GM11168 (cell line): ENCODE data around the gene PACSIN3.
"Not testable (repeated sequence)": the region's sequence is repeated elsewhere in the genome, so short reads cannot be mapped to it uniquely, and the experiment has no call there.

Experiments used
- in situ Hi-C: fragments of 300-500 bp; cut with MboI; formaldehyde crosslinking; loops from one replicate; pipeline ENCODE4 v1.12.0; 2022; ENCODE audit warnings: low sequenced_read_pairs; ENCODE audit not compliant: unreplicated experiment

PACSIN3 gene

DNA sequence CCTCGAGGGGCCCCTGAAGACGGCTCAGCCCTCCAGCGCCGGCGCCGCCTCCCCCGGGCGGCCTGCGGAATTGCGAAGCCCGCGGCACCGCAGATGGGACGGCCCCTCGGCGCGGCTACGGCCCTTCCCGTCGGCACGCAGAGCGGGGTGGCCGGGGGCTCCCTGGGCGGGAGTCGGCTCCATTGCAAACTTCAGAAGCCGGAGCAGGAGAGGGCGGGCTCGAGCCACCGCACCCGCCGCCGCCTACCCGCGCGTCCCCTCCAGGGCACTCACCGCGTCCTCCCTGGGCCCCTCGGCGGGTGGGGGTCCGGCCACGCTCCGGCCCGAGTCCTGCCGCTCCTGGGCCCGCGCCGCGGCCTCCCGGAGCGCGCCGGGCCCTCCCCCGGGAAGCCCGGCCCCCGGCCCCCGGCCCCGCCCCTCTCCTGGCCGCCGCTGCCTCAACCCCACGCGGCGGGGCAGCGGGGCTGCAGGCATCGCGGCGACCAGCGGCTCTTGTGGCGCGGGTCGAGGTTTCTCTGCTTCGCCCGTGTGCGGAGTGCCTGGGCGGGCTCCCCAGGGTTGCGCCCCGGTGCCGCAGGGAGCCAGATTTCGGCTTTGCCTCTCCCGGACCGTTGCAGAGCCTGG is at the start of gene PACSIN3:
Gene PACSIN3 (minus strand): TSS at position 359 of the 624 bp plus-strand sequence. CDS start 3,707 bp downstream, outside the sequence.
- in situ Hi-C loops, result no loop called here

DNA sequence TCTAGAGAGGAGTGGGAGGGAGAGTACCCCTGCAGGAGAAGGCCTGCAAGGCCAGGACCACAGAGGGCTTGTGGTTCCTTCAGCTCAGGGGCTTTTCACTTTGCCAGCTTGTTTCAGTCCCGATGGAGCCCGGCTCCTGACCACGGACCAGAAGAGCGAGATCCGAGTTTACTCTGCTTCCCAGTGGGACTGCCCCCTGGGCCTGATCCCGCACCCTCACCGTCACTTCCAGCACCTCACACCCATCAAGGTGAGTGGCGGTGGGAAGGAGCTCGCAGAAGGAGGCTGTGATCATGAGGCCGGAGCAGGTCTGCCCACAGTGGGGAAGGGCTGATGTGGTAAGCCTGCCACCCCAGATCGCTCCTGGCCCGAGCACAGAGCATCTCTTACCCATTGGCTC is 48.9 kb upstream of the PACSIN3 start:
- in situ Hi-C loops, result no loop called here

DNA sequence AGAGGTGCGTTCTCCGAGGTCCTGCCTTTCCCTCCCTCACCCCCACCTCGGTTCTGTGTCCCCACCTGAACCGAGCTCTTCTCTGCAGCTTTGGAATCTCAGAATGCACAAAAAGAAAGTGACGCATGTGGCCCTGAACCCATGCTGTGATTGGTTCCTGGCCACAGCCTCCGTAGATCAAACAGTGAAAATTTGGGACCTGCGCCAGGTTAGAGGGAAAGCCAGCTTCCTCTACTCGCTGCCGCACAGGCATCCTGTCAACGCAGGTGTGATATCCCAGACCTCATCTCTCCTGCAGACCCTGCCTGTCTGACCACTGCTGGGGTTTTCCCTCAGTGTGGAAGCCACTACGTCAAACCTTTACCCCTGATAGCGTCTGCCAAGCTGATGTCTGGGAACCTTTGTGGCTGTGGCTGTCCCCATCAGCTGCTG is 48.5 kb upstream of the PACSIN3 start:
- in situ Hi-C loops, result no loop called here

DNA sequence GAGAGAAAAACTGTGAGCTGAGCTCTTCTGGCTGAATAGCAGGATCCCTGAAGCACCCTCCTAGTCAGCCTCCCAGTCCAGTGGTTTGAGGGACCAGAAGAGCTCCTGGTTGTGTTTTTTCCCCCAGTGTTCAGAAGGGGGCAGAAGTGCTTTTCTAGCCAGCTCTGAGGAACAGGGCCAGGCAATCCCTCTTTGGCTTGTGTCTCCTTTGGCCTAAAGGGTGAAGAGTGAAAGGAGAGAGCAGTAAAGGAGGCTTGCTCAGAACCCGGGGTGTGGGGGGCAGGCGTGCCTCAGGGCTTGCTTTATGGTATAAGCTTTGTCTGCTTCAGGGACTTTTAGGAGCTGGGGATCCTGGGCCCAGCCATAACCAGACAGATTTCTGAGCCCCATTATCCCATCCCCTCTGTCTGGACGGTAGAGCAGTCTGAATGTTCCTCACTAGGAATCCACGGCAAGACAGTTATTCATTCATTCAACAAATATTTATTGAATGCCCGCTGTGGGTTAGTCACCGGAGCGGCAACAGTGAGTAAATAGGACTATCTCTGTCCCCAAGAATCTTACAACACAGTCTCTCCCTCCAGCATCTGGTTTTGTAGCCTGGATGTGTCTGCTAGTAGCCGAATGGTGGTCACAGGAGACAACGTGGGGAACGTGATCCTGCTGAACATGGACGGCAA is 47.9 kb upstream of the PACSIN3 start:
- in situ Hi-C loops, result no loop called here

DNA sequence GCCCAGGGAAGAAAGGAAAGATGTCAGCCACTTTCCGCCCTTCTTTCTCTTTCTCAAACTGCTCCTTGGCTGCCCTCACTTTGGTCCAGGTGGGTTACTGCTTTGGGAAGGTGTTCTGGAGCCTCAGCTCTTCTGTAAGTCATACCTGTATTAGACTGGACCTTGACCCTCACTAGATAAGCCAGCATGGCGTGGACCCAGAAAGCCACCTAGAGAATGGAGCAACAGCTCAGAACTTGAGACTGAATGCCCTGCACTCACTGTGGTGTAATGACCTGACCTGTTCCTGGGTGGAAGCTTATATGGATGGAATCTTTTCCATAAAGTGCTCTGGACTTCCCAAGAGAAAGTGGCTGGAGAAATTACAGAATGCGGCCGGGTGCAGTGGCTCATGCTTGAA is 46.8 kb upstream of the PACSIN3 start:
- in situ Hi-C loops, result no loop called here

DNA sequence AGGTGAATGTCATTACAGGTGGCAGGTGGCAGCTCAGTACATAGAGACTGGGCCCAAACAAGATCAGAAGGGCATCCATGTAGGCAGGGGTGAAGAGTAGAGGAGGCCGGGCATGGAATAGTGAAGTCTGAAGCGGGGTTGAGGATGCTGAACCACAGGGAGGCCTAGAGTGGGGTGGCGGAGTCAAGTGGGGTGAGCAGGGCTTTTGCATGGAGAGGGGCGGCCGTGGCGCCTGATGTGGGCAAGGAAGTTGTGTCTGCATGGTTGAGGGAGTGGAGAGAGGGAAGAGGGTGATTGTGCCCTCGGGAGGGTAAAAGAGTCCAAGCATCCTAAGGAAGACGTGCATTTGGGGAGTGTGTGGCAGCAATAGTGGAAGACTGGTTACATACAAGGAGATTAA is 42.9 kb upstream of the PACSIN3 start:
- in situ Hi-C loops, result no loop called here

DNA sequence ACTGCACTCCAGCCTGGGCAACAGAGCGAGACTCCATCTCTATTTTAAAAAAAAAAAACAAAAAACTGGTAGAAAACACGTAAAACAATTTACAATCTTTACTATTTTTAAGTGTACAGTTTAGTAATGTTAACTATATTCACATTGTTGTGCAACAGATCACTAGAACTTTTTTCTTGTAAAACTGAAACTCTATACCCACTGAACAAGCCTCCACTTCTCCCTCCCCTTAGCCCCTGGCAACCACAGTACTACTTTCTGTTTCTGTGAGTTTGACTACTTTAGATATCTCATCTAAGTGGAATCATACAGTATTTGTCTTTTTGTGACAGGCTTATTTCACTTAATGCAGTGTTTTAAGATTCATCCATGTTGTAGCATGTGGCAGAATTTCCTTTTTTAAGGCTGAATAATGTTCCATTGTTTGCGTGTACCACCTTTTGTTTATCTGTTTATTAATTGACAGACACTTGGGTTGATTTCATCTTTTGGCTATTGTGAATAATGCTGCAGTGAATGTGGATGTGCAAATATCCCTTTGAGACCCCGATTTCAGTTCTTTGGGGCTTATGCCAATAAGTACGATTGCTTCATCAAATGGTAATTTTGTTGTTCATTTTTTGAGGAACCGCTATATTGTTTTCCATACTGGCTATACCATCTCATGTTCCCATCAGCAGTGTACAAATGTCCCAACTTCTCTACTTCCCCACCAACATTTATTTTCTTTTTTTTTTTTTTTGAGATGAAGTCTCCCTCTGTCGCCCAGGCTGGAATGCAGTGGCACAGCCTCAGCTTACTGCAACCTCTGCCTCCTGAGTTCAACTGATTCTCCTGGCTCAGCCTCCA is 39.5 kb upstream of the PACSIN3 start:
- in situ Hi-C loops, result no loop called here

DNA sequence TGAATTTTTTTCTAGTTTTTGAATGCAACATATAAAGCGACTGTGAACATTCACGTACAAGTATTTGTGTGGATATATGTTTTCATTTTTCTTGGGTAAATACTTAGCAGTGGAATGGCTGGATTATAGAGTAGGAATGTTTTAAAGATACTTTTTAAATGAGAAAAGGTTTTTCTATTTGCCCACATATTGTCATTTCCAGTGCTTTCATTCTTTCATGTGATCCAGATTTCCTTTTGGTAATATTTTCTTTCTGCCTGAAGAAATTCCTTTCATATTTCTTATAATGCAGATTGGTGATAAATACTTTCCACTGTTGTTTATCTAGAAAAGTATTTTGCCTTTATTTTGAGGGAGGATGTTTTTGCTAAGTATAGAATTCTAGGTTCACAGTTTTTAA is 36.5 kb upstream of the PACSIN3 start:
- in situ Hi-C loops, result no loop called here

DNA sequence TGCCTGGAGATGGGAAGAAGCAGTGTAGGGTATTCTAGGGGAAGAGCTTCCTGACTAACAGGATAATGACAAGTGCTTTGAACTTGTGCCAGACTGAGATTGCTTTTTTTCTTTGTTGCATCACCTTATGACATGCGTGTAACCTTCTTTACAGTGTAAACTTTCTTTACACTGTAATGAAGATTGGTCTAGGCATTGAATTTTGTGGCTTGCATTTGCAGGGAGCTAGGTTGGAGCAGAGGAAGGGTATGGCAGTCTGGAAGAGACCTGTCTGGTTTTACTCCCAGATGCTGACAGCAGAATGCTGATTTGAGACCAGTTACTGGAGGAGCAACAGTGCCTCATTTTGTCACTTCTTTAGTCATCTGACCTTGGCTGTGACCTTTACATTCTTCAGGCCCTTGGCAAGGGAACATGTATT is 34.2 kb upstream of the PACSIN3 start:
- in situ Hi-C loops, result no loop called here

DNA sequence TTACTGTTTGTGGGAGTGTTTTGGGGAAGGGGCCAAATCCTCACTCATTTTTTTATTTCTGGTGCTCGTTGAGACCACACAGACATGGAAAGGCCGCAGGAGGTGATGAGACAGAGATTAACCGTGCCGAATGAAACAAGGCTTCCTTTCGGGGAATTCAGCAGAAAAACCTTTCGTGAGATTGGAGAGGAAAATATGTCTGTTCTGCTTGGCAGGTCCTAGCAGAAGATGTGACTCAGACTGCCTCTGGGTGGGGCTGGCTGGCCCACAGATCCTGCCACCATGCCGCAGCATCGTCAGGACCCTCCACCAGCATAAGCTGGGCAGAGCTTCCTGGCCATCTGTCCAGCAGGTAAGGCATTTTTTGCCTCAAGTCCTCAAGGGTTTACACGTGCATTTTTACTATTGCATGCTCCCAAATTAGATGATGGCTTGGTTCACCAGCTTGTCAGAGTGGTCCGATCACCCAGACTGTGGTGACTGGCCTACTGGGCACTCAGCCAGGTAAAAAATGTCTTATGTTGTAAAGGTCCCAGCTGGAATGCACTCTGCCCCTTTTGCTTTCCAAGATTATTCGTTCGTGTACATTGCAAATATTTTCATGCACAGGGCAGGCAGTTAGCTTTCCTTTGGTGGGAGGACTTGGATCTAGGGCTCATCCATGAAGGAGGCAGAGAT is 30.0 kb upstream of the PACSIN3 start:
- in situ Hi-C loops, result no loop called here

DNA sequence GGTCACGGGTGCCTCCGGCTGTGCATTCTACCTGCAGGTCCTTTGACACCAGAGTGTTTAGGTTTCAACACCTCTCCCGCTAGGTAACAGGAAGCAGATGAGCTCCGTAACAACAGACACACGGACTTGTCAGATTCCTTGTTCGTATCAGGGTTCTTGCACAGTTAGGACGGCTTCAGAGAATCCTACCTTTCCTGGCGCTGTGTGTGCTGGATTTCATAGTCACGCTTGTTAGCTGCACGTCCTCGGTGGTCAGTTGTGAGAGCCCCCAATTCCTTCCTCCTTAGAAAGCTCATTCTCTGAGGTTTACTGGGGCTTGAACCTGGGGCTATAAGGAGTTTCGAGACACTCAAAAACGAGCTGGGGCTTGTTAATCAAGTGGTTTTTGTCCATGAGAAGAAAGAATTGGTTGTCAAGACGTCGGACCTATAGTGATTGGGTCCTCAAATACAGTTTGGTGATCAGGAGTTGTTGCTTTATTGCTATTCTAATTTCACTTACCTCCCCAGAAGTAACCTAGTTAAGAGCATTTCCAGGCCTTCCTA is 29.2 kb upstream of the PACSIN3 start:
- in situ Hi-C loops, result no loop called here

DNA sequence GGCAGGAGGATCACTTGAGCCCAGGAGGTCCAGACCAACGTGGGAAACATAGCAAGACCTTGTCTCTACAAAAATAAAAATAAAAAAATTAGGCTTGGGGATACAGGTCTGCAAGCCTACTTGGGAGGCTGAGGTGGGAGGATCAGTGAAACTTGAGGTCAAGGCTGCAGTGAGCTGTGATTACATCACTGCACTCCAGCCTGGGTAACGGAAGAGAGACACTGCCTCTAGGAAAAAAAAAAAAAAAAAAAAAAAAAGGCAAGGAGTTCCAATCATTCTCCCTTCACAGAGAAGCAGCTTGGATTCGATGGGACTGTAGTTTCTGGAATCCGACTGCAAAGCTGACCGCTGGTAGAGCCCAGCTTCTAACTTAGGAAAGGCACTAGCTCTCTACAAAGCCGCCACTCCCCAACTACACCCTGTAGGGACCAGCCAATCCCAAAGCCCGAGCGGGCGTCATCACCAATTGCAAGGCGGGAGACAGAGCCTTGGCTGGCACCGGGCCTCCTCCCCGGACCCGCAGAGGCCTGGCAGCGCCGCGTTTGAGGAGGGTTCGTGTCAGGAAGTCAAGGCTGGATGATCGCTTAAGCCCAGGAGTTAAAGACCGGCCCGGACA is 27.8 kb upstream of the PACSIN3 start:
- in situ Hi-C loops, result no loop called here

DNA sequence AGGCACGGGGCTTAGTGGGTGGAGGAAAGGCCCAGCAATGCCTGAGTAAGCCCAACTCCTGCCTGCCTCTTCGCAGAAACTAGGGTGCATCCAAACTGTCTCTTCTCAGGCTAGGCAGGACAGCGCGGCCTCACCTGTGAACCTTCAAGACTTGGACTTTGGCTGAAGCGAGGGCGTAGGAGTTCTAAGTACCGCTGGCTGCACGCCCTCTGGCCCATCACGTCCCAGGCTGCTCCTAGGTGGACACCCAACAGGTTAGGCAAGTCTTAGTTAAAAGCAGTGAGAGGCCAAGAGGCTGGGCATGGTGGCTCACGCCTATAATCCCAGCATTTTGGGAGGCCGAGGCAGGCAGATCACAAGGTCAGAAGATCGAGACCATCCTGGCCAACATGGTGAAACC is 26.7 kb upstream of the PACSIN3 start:
- in situ Hi-C loops, result no loop called here

DNA sequence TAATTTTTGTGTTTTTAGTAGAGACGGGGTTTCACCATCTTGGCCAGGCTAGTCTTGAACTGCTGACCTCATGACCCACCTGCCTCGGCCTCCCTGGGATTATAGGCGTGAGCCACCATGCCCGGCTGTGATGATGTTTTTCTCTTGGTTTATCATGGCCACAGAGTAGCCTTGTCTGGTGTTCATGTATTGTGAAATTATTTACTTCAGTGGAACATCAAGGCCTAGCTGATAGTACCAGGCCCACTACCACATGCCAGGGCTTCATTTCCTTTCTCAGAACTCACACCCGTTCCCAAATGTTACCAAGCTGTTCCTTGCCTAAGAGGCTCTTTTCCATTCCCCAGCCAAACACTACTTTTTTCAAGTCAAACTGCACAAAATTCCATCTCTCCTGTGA is 22.4 kb upstream of the PACSIN3 start:
- in situ Hi-C loops, result no loop called here

DNA sequence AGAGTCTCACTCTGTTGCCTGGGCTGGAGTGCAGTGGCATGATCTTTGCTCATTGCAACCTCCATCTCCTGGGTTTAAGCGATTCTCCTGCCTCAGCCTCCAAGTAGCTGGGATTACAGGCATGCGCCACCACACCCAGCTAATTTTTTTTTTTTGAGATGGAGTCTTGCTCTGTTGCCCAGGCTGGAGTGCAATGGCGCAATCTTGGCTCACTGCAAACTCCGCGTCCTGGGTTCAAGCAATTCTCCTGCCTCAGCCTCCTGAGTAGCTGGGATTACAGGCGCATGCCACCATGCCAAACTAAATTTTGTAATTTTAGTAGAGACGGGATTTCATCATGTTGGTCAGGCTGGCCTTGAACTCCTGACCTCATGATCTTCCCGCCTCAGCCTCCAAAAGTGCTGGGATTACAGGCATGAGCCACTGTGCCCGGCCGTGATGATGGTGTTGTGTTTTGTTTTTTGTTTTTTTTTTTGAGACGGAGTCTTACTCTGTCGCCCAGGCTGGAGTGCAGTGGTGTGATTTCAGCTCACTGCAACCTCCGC is 21.8 kb upstream of the PACSIN3 start:
- in situ Hi-C loops, result not testable (repeated sequence)

DNA sequence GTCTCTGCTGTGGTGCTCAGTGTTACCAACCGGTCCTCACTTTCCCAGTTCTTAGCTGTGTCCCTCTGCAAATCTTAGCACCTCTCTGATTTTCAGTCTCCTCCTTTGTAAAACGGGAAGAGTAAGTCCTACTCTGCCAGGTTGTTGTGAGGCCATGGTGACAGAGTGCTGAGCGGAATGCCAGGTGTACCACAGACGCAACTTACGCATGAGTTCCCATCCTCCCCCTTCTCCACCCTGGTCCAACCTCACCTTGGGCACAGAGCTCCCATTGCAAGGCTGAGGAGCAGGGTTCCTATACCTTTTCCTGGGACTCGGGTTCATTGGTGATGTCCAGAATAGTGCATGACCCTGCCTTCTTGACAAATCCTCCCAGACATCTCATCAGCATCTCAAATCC is 21.2 kb upstream of the PACSIN3 start:
- in situ Hi-C loops, result no loop called here

DNA sequence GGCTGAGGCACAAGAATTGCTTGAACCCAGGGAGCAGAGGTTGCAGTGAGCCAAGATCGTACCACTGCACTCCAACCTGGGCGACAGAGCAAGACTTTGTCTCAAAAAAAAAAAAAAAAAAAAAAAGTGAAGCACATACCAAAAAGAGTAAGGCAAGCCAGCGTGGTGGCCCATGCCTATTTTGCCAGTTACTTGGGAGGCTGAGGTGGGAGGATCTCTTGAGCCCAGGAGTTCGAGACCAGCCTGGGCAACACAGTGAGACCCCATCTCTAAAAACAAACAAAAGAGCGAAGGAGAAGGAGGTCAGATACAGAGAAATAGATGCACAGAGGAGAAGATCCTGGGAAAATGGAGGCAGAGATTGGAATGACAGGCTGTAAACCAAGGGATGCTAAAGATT is 20.3 kb upstream of the PACSIN3 start:
- in situ Hi-C loops, result not testable (repeated sequence)

DNA sequence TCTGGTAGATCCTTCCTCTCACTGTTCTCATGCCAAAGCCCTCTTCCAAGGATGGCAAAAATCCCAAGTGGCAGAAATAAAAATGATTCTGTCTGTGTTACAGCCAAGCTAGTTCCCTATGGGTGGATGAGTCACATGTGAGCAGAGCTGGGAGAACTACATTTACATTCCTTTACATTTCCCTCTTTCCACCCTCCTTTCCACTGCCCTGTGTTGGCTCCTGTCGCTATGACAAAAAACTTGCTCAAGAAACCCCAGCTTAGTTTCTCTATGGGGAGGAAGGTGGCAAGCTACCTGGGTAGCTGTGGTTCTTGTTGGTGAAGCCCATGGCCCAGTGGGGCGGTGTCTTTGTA is 18.4 kb upstream of the PACSIN3 start:
- in situ Hi-C loops, result no loop called here

DNA sequence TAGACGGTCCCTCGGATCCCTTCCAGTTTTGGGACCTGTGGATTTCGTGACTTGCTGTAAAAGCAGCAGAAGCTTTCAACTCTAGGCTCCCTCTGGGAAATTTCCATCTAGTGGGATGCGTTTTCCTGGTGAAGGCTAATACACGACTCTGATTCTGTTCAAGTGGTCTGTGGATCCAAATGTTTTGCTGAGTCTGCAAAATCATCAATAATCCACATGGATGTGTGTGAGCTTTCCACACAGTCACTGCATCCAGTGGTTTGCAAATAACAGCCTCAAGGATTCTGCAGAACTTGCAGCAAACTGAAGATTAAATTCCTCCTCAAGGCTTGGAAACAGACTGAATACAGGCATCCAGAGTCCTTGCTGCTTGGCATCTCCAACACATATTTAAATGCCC is 16.3 kb upstream of the PACSIN3 start:
- in situ Hi-C loops, result no loop called here

DNA sequence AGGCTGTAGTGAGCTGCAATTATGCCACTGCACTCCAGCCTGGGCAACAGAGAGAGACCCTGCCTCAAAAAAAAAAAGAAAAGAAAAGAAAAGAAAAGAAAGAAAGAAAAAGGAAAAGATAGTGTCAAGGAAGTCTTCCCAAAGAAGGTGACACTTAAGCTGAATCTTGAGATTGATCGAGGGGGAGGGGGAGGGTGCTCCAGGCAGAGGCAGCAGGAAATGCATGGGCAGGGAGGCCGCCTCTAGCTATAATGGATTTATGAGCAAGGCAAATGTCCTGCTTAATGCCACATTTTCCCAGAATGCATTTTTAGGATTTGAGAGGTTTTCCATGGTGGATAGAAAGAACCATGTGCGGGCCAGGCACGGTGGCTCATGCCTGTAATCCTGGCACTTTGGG is 14.8 kb upstream of the PACSIN3 start:
- in situ Hi-C loops, result no loop called here
